GM23338 (cell line): ENCODE results near the gene CCNB1. TPM values are rescaled to one million over a fixed set of nuclear protein-coding genes. Genes with fewer than 3 reads are reported as not detected.

Source experiments
- ATAC-seq: fragments of 200-7000 bp; cut with Tn5 transposase; 3 replicates; pipeline ENCODE4 v1.9.1; 2020
- DNase-seq: peaks from one replicate; pipeline ENCODE4 v3.0.0-alpha.2; 2015; ENCODE audit warnings: low spot score
- H2AFZ ChIP-seq: fragments of 200-600 bp; sonication (generic); 2 replicates; pipeline ENCODE4 v1.8.0; 2016; ENCODE audit warnings: antibody characterized with exemption, mild to moderate bottlenecking, moderate library complexity
- H3F3A ChIP-seq: fragments of 200-600 bp; sonication (generic); replicated peaks from 2 replicates; pipeline ENCODE4 v1.8.0; 2017; ENCODE audit warnings: antibody characterized with exemption, mixed run types, low read depth
- H3K27ac ChIP-seq: fragments of 200-600 bp; sonication (generic); 2 replicates; pipeline ENCODE4 v1.6.1; 2016; ENCODE audit warnings: low read depth
- H3K27me3 ChIP-seq: fragments of 200-600 bp; sonication (generic); 2 replicates; pipeline ENCODE4 v1.8.0; 2016; ENCODE audit warnings: mild to moderate bottlenecking, mixed run types, moderate library complexity; ENCODE audit not compliant: insufficient read depth
- H3K36me3 ChIP-seq: fragments of 200-600 bp; sonication (generic); 2 replicates; pipeline ENCODE4 v1.8.0; 2016; ENCODE audit warnings: mild to moderate bottlenecking; ENCODE audit not compliant: insufficient read depth
- H3K4me1 ChIP-seq: fragments of 200-600 bp; sonication (generic); 2 replicates; pipeline ENCODE4 v1.8.0; 2016; ENCODE audit warnings: mild to moderate bottlenecking, moderate library complexity; ENCODE audit not compliant: insufficient read depth
- H3K4me2 ChIP-seq: fragments of 200-600 bp; sonication (generic); 2 replicates; pipeline ENCODE4 v1.7.1; 2017; ENCODE audit warnings: mixed run types
- H3K4me3 ChIP-seq: fragments of 200-600 bp; sonication (generic); 2 replicates; pipeline ENCODE4 v1.6.1; 2016; ENCODE audit warnings: mixed run types
- H3K79me2 ChIP-seq: fragments of 200-600 bp; sonication (generic); replicated peaks from 2 replicates; pipeline ENCODE4 v1.8.0; 2017; ENCODE audit warnings: mild to moderate bottlenecking; ENCODE audit not compliant: insufficient read depth
- H3K9me2 ChIP-seq: fragments of 200-600 bp; sonication (generic); 2 replicates; pipeline ENCODE4 v1.8.0; 2017; ENCODE audit not compliant: insufficient read depth
- H4K20me1 ChIP-seq: fragments of 200-600 bp; sonication (generic); replicated peaks from 2 replicates; pipeline ENCODE4 v1.8.0; 2017; ENCODE audit warnings: mild to moderate bottlenecking; ENCODE audit not compliant: insufficient read depth
- H3K27ac Mint-ChIP-seq: 2 replicates; pipeline ENCODE4 v1.8.0; 2020; ENCODE audit warnings: inconsistent platforms, mild to moderate bottlenecking, moderate library complexity, mixed read lengths
- H3K27me3 Mint-ChIP-seq: 3 replicates; pipeline ENCODE4 v1.8.0; 2022; ENCODE audit warnings: low read depth, mild to moderate bottlenecking, moderate library complexity, mixed read lengths, inconsistent platforms; ENCODE audit not compliant: insufficient read depth, poor library complexity
- H3K36me3 Mint-ChIP-seq: 3 replicates; pipeline ENCODE4 v1.8.0; 2021; ENCODE audit warnings: low read depth, mild to moderate bottlenecking, inconsistent platforms, moderate library complexity, mixed read lengths
- H3K4me1 Mint-ChIP-seq: 3 replicates; pipeline ENCODE4 v1.8.0; 2020; ENCODE audit warnings: mild to moderate bottlenecking, inconsistent platforms, mixed read lengths
- H3K4me3 Mint-ChIP-seq: 3 replicates; pipeline ENCODE4 v1.8.0; 2021; ENCODE audit warnings: moderate library complexity, mild to moderate bottlenecking, inconsistent platforms, mixed read lengths
- H3K9me3 Mint-ChIP-seq: 3 replicates; pipeline ENCODE4 v1.8.0; 2020; ENCODE audit warnings: moderate library complexity, mild to moderate bottlenecking, inconsistent platforms, mixed read lengths
- CREB1 ChIP-seq: fragments of 250-450 bp; sonication (Bioruptor Pico); IDR thresholded peaks from 2 replicates; pipeline ENCODE4 v1.5.0; 2020; ENCODE audit warnings: low read depth, mild to moderate bottlenecking, moderate library complexity
- EZH2 ChIP-seq: fragments of 200-600 bp; sonication (generic); IDR thresholded peaks from one replicate; pipeline ENCODE4 v1.8.0; 2017; ENCODE audit warnings: antibody characterized with exemption, mild to moderate bottlenecking, low read depth; ENCODE audit not compliant: unreplicated experiment
- EZH2phosphoT487 ChIP-seq: fragments of 200-600 bp; sonication (generic); IDR thresholded peaks from one replicate; pipeline ENCODE4 v1.8.1; 2018; ENCODE audit warnings: antibody characterized with exemption; ENCODE audit not compliant: unreplicated experiment
- JUNB ChIP-seq: IDR thresholded peaks from one replicate; pipeline ENCODE4 v1.6.1; 2016; ENCODE audit warnings: antibody characterized with exemption; ENCODE audit not compliant: unreplicated experiment
- NANOG ChIP-seq: IDR thresholded peaks from 2 replicates; pipeline ENCODE4 v1.6.1; 2016; ENCODE audit warnings: antibody characterized with exemption, borderline replicate concordance
- POLR2AphosphoS5 ChIP-seq: IDR thresholded peaks from 2 replicates; pipeline ENCODE4 v1.6.1; 2016; ENCODE audit warnings: antibody characterized with exemption, low read depth
- REST ChIP-seq: IDR thresholded peaks from one replicate; pipeline ENCODE4 v1.6.1; 2018; ENCODE audit warnings: antibody characterized with exemption; ENCODE audit not compliant: unreplicated experiment
- STAT1 ChIP-seq: IDR thresholded peaks from one replicate; pipeline ENCODE4 v1.6.1; 2016; ENCODE audit warnings: antibody characterized with exemption; ENCODE audit not compliant: unreplicated experiment
- ZNF114 ChIP-seq: fragments of 250-450 bp; sonication (Bioruptor Pico); IDR thresholded peaks from 2 replicates; pipeline ENCODE4 v1.5.0; 2020; ENCODE audit warnings: mild to moderate bottlenecking, moderate library complexity
- ZNF331 ChIP-seq: fragments of 250-450 bp; sonication (Bioruptor Pico); IDR thresholded peaks from 2 replicates; pipeline ENCODE4 v1.5.0; 2020; ENCODE audit warnings: low read depth, mild to moderate bottlenecking, moderate library complexity
- ZNF462 ChIP-seq: fragments of 250-450 bp; sonication (Bioruptor Pico); IDR thresholded peaks from 2 replicates; pipeline ENCODE4 v1.5.0; 2020; ENCODE audit warnings: mild to moderate bottlenecking, moderate library complexity
- polyA plus RNA-seq: library from polyadenylated mRNA; unstranded; fragments of >200 nt; fragmentation: Nextera tagmentation; extraction: Ambion mirVana; gene quantifications from 2 replicates; pipeline ENCODE4 v1.2.1, GENCODE V29; 2016
- total RNA-seq: library from RNA; depleted of rRNA; stranded (reverse); fragments of >200 nt; shearing (Covaris generic); gene quantifications from 2 replicates; pipeline ENCODE4 v1.2.3, GENCODE V29; 2014
- TF ChIP-seq, protein P1 (sequence below): IDR thresholded peaks from 2 replicates; pipeline ENCODE4 v1.6.1; 2016; ENCODE audit warnings: antibody characterized with exemption
- TF ChIP-seq, protein P2 (sequence below), 2 experiments: fragments of 200-600 bp in 1 of 2; sonication (generic) in 1 of 2; conservative IDR thresholded peaks; 2 replicates each; pipeline versions ENCODE4 v1.5.1 to v1.6.1; 2016 to 2017; ENCODE audit warnings: antibody characterized with exemption in 2 of 2, low read depth in 2 of 2, mild to moderate bottlenecking in 2 of 2, moderate library complexity in 1 of 2

The CCNB1 gene
- total and polyA plus RNA-seq, 2 experiments from 2014 or later = 273 to 400 TPM

- Histone ChIP-seq H3K9me2 (no peaks in the 10 kb centered on the region), H3K36me3 (peaks cover 79% of the 10 kb centered on the region), H3K4me3 (no peak overlapping the region), H3F3A (peaks cover 72% of the 10 kb centered on the region), H3K27me3 (no peaks in the 10 kb centered on the region), H2AFZ (no peak overlapping the region), H3K4me2 (no peak overlapping the region), H3K4me1 (peaks cover 19% of the 10 kb centered on the region), H4K20me1 (peaks cover 44% of the 10 kb centered on the region), H3K27ac (peak overlapping the region; percentile 6; the same call in 1 of the 2 replicates), H3K79me2 (peaks cover 62% of the 10 kb centered on the region)
- Mint-ChIP-seq H3K4me1 (peaks cover 24% of the 10 kb centered on the region), H3K9me3 (no peaks in the 10 kb centered on the region), H3K4me3 (no peak overlapping the region), H3K27ac (no peak overlapping the region), H3K27me3 (peaks cover 17% of the 10 kb centered on the region), H3K36me3 (peaks cover 90% of the 10 kb centered on the region)
- DNase-seq = no peak
- ATAC-seq = no peak
- TF ChIP-seq ZNF331 (CRISPR knock-in tag) (no peak), EZH2 (no peak), STAT1 (no peak), CREB1 (CRISPR knock-in tag) (no peak), ZNF114 (CRISPR knock-in tag) (no peak), REST (no peak), JUNB (no peak), ZNF462 (CRISPR knock-in tag) (no peak), NANOG (no peak), POLR2AphosphoS5 (no peak), EZH2phosphoT487 (no peak)
- TF ChIP-seq, protein P1, sequence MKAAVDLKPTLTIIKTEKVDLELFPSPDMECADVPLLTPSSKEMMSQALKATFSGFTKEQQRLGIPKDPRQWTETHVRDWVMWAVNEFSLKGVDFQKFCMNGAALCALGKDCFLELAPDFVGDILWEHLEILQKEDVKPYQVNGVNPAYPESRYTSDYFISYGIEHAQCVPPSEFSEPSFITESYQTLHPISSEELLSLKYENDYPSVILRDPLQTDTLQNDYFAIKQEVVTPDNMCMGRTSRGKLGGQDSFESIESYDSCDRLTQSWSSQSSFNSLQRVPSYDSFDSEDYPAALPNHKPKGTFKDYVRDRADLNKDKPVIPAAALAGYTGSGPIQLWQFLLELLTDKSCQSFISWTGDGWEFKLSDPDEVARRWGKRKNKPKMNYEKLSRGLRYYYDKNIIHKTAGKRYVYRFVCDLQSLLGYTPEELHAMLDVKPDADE = no peak
- TF ChIP-seq, protein P2, sequence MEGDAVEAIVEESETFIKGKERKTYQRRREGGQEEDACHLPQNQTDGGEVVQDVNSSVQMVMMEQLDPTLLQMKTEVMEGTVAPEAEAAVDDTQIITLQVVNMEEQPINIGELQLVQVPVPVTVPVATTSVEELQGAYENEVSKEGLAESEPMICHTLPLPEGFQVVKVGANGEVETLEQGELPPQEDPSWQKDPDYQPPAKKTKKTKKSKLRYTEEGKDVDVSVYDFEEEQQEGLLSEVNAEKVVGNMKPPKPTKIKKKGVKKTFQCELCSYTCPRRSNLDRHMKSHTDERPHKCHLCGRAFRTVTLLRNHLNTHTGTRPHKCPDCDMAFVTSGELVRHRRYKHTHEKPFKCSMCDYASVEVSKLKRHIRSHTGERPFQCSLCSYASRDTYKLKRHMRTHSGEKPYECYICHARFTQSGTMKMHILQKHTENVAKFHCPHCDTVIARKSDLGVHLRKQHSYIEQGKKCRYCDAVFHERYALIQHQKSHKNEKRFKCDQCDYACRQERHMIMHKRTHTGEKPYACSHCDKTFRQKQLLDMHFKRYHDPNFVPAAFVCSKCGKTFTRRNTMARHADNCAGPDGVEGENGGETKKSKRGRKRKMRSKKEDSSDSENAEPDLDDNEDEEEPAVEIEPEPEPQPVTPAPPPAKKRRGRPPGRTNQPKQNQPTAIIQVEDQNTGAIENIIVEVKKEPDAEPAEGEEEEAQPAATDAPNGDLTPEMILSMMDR (conservative IDR thresholded peaks at IDR 0.05; ENCODE audit: low read depth in 2 of 2) = no peak
Observed at GRCh38 chr5:69170969-69171368, 4.0 kb downstream of the CCNB1 start.
